Immature natural killer cell (primary cell): ENCODE results near the gene MRPL28. TPM values are rescaled to one million over a fixed set of nuclear protein-coding genes. Genes with fewer than 3 reads are reported as not detected.
"Not testable (repeated sequence)": the region's sequence is repeated elsewhere in the genome, so short reads cannot be mapped to it uniquely, and the experiment has no call there.

Experiments
- DNase-seq, 3 donors: peaks; one replicate each; pipeline ENCODE4 v3.0.0; 2022; ENCODE audit warnings: mixed read lengths in 1 of 3
- H3K27ac Mint-ChIP-seq, 6 donors: one replicate each; pipeline ENCODE4 v1.8.0; 2020; ENCODE audit warnings: mixed read lengths in 6 of 6, mild to moderate bottlenecking in 5 of 6, inconsistent platforms in 4 of 6, moderate library complexity in 3 of 6
- H3K27me3 Mint-ChIP-seq, 3 donors: one replicate each; pipeline ENCODE4 v1.8.0; 2020 to 2021; ENCODE audit warnings: low read depth in 3 of 3, mild to moderate bottlenecking in 3 of 3, mixed read lengths in 3 of 3, moderate library complexity in 3 of 3, inconsistent platforms in 1 of 3
- H3K36me3 Mint-ChIP-seq, 3 donors: one replicate each; pipeline ENCODE4 v1.8.0; 2020; ENCODE audit warnings: mixed read lengths in 3 of 3, inconsistent platforms in 2 of 3, mild to moderate bottlenecking in 2 of 3
- H3K4me1 Mint-ChIP-seq, 2 donors: one replicate each; pipeline ENCODE4 v1.8.0; 2020; ENCODE audit warnings: inconsistent platforms in 2 of 2, mild to moderate bottlenecking in 2 of 2, mixed read lengths in 2 of 2, moderate library complexity in 1 of 2
- H3K4me3 Mint-ChIP-seq, 5 donors: one replicate each; pipeline ENCODE4 v1.8.0; 2020; ENCODE audit warnings: mild to moderate bottlenecking in 5 of 5, mixed read lengths in 5 of 5, inconsistent platforms in 3 of 5, moderate library complexity in 3 of 5
- H3K9me3 Mint-ChIP-seq, 6 donors: one replicate each; pipeline ENCODE4 v1.8.0; 2020; ENCODE audit warnings: mild to moderate bottlenecking in 6 of 6, mixed read lengths in 6 of 6, inconsistent platforms in 4 of 6, moderate library complexity in 3 of 6
- polyA plus RNA-seq, 3 donors: library from polyadenylated mRNA; unstranded; fragments of 300-500 nt; fragmentation: Illumina TruSeq; gene quantifications; one replicate each; pipeline ENCODE4 v1.2.3, GENCODE V29; 2021

Gene MRPL28
- polyA plus RNA-seq, 3 donors from 2014 or later = 98.6 to 139 (median 106) TPM

DNA sequence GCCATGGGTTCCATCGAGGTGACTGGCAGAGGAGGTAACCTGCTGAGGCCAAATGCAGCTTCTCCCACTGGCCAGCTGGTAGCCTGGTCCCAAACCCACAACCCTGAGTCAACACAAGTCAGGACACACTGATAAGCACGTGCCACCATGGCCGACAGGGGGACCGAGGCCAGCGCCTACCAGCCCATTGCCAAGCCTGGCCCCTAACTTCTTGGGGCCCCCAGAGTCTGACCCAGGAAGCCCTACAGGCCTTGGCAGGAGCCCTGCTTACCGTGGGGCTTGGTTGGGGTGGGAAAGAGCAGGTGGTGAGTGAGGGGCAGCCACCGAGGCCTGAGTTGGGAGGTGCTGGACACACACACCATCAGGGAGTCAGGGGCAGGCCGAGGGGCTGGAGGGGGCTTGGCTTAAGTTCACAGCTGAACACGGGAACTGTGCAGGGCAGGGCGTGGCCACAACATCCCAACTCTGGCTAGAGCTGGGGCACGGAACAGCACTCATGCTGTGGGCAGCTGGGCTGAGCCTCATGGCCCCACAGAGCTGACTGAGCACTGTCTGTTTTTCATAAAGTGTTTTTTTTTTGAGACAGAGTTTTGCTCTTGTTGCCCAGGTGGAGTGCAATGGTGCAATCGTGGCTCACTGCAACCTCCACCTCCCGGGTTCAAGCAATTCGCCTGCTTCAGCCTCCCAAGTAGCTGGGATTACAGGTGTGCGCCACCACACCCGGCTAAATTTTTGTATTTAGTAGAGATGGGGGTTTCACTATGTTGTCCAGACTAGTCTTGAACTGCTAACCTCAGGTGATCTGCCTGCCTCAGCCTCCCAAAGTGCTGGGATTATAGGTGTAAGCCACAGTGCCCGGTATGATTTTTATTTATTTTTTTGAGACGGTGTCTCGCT, 5.5 kb downstream of the MRPL28 start:
- DNase-seq = no peak
- Mint-ChIP-seq H3K4me3 (no peak overlapping the region), H3K27ac (no peak overlapping the region), H3K4me1 (peaks cover 9% of the 10 kb centered on the region in 2 donors), H3K36me3 (peaks cover 0 to 7% (median 4%) of the 10 kb centered on the region in 3 donors), H3K9me3 (no peaks in the 10 kb centered on the region), H3K27me3 (peaks cover 1 to 3% (median 2%) of the 10 kb centered on the region in 3 donors)

DNA sequence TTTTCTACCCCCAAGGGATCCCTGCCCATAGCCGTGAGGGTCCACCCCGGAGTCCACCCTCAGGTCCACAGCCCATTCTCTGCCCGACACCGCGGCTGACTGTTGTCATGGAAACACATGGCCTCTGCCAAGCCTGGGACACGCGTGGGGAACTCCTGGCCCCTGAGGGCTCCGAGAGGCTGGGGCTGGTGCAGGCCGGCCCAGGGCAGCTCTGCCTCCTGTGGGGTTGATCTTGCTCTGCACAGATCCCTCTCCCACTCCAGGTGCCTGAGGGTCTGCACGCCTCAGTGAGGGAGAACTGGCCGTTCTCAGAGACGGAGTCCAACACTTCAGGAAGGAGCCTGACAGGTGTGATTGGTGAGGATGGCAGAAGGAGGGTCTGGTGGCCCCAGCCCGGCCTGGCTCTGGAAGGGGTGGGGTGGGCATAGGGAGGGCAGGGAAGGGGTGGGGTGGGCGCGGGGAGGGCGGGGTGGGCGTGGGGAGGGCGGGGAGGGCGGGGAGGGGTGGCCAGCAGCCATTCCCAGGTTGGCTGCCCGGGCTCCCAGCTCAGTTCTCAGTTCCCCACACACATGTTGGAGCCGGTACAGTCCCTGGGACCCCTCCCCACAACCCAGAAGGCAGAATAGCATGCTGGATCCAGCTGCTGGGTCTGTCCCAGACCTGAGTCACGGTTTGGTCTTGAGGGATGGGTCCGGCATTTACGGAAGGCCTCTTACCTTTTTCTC, 6.4 kb downstream of the MRPL28 start:
- no peak for DNase-seq
- H3K27ac Mint-ChIP-seq = no peak overlapping the region
- peaks cover 1 to 3% (median 2%) of the 10 kb centered on the region in 3 donors for H3K27me3 Mint-ChIP-seq
- H3K9me3 Mint-ChIP-seq = no peaks in the 10 kb centered on the region
- no peak overlapping the region for H3K4me3 Mint-ChIP-seq
- H3K4me1 Mint-ChIP-seq = peaks cover 5 to 7% of the 10 kb centered on the region in 2 donors
- H3K36me3 Mint-ChIP-seq = peaks cover 0 to 7% (median 4%) of the 10 kb centered on the region in 3 donors

DNA sequence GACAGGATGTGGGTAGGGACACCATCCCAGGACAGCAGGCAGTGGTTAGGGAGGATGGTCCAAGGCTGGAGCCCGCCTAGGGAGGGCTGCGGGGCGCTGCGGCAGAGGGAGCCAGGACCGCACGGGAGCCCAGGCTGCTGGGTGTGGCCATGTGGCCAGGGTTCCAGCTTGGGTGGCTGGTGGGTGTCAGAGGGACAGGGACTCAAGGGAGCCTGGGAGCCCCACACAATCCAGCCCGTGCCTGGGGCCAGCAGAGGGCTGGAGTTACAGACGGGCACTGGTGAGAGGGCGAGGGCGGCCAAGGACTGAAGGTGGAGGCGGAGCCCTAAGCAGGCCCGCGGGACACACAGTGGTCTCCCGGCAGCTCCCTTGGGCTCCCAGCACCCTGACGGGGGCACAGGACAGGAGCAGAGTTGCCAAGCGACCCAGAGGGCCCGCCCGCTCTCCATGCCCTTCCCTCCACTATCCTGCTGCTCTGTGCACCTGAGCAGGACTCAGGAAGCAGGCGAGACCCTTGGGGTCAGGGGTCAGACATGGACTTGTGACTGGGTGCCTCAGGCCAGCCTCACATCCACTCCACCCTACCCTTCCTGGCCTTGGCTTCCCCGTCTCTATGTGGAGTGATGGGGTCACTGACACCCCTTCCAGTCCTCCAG, 7.1 kb downstream of the MRPL28 start:
- Mint-ChIP-seq H3K27me3 (peaks cover 1 to 3% (median 2%) of the 10 kb centered on the region in 3 donors), H3K4me1 (peaks cover 5 to 7% of the 10 kb centered on the region in 2 donors), H3K4me3 (no peak overlapping the region), H3K9me3 (no peaks in the 10 kb centered on the region), H3K36me3 (peaks cover 0 to 7% (median 4%) of the 10 kb centered on the region in 3 donors), H3K27ac (no peak overlapping the region)
- DNase-seq = no peak

DNA sequence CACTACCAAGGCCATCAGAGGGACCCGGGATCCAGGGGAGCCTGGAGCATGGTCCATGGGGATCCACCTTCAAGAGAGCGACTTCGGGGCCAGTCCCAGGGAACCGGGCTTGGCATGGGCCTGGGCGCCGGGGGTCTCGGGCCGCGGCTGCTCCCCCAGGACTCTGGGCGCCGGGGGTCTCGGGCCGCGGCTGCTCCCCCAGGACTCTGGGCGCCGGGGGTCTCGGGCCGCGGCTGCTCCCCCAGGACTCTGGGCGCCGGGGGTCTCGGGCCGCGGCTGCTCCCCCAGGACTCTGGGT, 7.7 kb downstream of the MRPL28 start:
- not testable (repeated sequence) for DNase-seq, H3K4me3 Mint-ChIP-seq, H3K36me3 Mint-ChIP-seq, H3K27me3 Mint-ChIP-seq, H3K27ac Mint-ChIP-seq, H3K9me3 Mint-ChIP-seq, H3K4me1 Mint-ChIP-seq

DNA sequence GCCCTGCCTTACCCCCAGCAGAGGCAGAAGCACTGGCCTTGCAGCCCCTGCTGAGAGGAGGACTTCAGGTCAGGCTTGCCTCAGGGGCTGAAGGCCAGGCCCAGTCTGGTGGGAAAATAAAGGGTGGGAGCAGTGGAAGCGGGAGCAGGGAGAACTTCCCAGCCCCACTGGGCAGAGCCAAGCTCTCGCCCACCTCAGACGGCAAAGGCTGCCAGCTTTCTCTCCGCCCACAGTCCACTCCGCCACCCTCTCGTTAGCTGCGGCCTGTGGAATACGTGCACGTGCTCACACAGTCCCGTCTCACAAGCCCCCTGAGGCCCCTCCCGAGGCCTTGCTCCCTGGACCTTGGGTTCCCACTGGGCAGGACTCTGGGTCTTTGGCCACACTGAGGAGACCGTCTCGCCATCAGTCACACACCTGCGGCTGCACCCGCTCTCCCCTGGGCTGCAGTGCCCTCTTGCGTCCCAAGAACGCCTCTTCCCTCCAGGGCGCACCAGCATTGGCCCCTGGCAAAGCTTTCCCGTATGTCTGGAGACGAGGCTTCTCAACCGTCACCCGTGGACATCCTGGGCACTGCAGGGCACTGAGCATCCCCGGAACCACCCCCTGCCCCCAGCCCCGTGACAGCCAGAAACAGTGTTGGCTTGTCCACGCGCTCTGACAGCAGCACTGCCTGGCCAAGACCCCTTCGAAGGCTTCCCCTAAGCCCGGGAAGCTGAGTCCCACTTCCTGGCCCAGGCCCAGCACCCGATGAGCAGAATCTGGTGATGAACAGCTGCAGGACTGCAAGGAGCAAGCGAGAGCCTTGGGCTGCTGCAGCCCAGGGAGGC, 8.3 kb downstream of the MRPL28 start:
- H3K4me3 Mint-ChIP-seq = peak overlapping the region in 2 of 5 donors; percentile 41 to 64
- DNase-seq = peak; percentile 69 to 73 (median 73)
- H3K27ac Mint-ChIP-seq = peak overlapping the region in 3 of 6 donors; percentile 56 to 80 (median 57)
- peaks cover 7 to 8% of the 10 kb centered on the region in 2 donors for H3K4me1 Mint-ChIP-seq
- H3K36me3 Mint-ChIP-seq = peaks cover 0 to 5% (median 2%) of the 10 kb centered on the region in 3 donors
- H3K9me3 Mint-ChIP-seq = no peaks in the 10 kb centered on the region
- H3K27me3 Mint-ChIP-seq = peaks cover 1 to 3% (median 2%) of the 10 kb centered on the region in 3 donors

DNA sequence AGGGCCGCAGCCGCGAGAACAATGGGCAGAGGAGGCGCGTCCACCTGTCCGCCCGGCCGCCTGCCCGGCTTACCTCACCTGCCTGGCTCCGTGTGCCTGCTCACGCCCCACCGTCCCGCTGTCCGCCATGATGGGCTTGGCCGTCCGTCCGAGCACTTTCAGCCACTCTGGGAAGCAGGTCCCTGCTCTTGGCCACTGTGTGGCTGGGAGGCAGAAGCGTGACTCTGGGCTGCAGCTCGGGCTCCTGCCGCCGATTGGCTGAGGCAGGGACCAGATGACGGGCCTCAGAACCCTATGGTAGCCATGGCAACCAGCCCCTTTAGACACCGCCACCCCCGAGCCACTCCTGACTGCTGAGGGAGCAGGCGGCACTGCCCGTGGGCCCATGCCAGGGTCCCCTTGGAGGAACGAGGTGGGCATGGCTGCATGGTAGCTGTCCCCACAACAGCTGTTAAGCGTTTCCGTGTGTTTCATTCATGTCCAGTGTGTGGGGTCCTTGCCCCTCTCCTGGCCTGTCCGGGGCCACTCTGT, 8.9 kb downstream of the MRPL28 start:
- peaks cover 1 to 3% (median 2%) of the 10 kb centered on the region in 3 donors for H3K27me3 Mint-ChIP-seq
- H3K9me3 Mint-ChIP-seq = no peaks in the 10 kb centered on the region
- H3K4me3 Mint-ChIP-seq = no peak overlapping the region
- peaks cover 10 to 13% of the 10 kb centered on the region in 2 donors for H3K4me1 Mint-ChIP-seq
- no peaks in the 10 kb centered on the region for H3K36me3 Mint-ChIP-seq
- H3K27ac Mint-ChIP-seq = no peak overlapping the region
- DNase-seq = no peak

DNA sequence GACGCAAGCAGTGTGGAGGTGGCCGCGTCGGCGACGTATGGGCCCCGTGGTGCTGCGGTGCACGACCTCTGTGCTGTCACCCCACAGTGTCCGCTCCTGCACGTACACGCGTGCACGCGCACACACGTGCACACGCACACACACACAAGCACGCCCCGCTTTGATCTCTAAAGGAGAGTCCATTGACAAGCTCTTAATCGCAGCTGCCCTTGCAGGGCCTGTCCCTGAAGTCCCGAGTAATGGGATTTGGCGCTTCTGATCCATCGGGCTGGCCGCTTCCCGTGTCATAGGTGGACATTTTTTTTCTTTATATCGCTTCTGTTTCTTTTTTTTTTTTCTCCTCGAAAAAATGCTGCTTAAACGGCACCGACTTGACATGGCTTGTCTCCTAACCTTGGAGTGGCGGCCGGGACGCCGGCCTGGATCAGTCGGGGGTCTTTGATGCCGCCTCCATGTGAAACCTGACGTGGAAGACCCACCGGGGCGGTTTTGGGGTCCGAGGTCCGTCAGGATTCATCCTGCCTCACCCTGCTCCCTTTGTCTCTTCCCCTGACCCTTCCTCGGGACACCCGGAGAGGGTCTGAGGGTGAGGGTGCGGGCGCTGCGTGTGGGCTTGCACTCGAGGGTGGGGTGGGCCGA, 9.5 kb downstream of the MRPL28 start:
- no peak for DNase-seq
- H3K27me3 Mint-ChIP-seq = peaks cover 1 to 3% (median 2%) of the 10 kb centered on the region in 3 donors
- H3K4me3 Mint-ChIP-seq = no peak overlapping the region
- peaks cover 13 to 17% of the 10 kb centered on the region in 2 donors for H3K4me1 Mint-ChIP-seq
- no peaks in the 10 kb centered on the region for H3K9me3 Mint-ChIP-seq
- no peaks in the 10 kb centered on the region for H3K36me3 Mint-ChIP-seq
- no peak overlapping the region for H3K27ac Mint-ChIP-seq

DNA sequence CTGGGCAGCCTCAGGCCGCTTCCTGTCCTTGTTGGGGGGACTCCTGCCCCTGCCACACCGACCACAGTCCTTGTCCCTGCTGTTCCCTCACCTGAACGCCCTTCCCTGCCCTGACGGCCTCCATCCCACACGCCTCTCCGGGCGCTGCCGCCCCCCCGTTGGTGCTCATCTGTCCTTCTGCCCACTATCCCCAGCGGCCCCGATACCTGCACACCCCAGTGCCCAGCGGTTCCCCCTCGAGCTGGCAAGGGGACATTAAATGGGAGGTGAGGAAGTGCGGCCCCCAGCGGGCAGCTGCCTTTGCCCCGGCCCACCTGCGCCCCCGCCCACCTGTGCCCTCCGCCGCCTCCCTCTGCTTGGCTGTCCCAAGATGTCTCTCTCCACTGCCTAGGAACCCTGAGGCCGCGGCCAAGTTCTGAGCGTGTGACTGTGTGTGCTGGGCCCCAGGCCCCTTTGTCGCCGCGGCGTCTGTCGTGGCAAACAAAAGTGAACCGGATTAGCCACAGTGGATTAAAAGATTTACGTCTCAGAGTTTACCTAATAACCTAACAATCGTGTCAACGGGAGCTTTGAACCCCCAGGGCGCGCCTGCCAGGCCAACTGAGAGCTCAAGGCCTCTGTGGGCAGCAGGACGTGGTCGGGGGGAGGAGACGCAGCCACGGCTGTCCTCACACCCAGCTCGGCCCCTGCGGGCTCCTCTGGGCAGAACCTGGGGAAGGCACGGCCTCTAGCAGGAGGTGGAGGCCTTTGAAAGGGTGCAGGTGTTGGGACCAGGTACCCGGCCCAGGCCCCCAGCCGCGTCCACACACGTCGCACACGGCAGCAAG, 10.3 kb downstream of the MRPL28 start:
- H3K27me3 Mint-ChIP-seq = peaks cover 2 to 4% (median 3%) of the 10 kb centered on the region in 3 donors
- no peak for DNase-seq
- no peaks in the 10 kb centered on the region for H3K9me3 Mint-ChIP-seq
- H3K27ac Mint-ChIP-seq = no peak overlapping the region
- H3K4me1 Mint-ChIP-seq = peaks cover 20 to 25% of the 10 kb centered on the region in 2 donors
- no peaks in the 10 kb centered on the region for H3K36me3 Mint-ChIP-seq
- no peak overlapping the region for H3K4me3 Mint-ChIP-seq

DNA sequence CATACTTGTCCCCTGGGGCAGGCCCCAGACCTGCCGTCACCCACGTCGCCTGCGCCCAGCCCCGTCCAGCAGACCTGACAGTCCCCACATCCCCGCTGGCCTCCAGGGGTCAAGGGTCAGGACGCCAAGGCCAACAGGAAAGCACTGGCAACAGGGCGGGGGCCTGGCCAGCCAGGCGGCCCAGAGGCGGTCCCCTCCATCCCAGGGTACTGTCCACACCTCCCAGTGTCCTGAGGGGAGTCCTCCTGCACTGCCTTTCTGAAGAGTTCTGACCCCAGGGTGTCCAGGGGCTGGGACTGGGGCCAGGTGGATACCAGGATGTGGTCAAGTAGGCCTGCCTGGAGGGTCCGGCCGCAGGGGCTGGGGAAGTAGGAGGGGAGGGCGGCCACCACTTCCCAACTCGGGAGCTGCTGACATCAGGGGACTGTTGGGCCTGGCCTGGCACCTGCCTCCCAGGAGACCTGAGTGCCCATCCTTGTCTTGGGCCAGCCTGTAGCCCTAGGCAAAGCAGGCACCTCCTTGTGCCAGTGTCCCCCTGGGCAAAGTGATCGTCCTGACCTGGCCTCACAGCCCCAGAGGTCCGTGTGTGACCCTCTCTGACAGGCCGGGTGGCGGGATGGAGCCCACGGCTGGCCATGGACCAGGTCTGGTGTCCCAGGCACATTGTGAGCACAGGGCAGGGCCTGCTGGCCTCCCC, 11.1 kb downstream of the MRPL28 start:
- peaks cover 2 to 7% (median 4%) of the 10 kb centered on the region in 3 donors for H3K27me3 Mint-ChIP-seq
- H3K36me3 Mint-ChIP-seq = no peaks in the 10 kb centered on the region

DNA sequence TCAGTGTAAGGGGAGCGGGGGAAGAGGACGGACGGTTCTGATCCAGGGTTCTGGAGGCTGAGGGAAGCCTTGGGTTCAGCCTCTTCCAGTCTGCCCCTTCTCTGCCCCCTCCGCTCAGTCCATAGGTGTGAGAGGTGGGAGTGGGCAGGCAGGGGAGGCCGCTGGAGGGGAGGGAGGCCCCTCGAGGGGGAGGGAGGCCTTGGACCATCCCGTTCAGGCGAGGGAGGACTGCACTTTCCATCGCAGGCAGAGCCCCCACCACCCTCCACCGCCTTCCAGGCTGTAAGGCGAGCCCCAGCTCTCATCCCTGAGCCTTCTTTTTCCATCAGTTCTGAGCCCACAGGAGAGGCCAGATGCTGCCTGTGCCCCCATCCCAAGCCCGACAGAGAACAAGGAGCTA, 13.6 kb downstream of the MRPL28 start:
- Mint-ChIP-seq H3K9me3 (no peaks in the 10 kb centered on the region), H3K27ac (peak overlapping the region in 4 of 6 donors; percentile 62 to 98 (median 85))

More for the DNA sequence above, 11.1 kb downstream of the MRPL28 start:
- DNase-seq = no peak
- no peaks in the 10 kb centered on the region for H3K9me3 Mint-ChIP-seq
- no peak overlapping the region for H3K4me3 Mint-ChIP-seq
- H3K4me1 Mint-ChIP-seq = peaks cover 26 to 29% of the 10 kb centered on the region in 2 donors
- H3K27ac Mint-ChIP-seq = no peak overlapping the region

DNA sequence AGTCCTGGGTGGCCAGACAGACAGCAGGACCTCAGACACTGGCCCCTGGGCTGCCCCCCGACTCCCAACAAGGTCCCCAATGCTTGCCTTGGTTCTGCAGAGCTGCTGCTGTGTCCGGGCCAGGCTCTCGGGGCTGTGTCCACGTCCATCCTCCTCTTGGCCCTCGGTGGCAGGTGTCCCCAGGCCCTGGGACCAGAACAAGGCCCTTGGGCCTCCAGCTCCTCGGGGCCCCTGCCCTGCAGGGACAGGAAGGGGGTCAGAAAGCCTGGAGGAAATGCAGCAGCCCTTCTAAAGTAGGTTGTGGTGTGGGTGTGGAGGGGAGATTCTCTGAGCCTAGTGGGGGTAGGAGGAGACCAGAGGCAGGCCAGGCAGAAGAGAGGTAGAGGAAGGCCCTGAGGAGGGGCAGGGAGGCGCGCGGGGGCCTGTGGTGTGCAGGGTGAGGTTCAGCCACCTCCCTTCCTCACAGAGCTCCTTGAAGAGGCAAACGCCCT, 15.3 kb downstream of the MRPL28 start:
- H3K27me3 Mint-ChIP-seq = peaks cover 4 to 25% (median 8%) of the 10 kb centered on the region in 3 donors
- H3K4me1 Mint-ChIP-seq = peaks cover 44 to 47% of the 10 kb centered on the region in 2 donors
- H3K4me3 Mint-ChIP-seq = peak overlapping the region; percentile 87 to 98 (median 92)
- peak; percentile 76 to 82 (median 77) for DNase-seq
- H3K27ac Mint-ChIP-seq = peak overlapping the region; percentile 91 to 98 (median 96)
- peaks cover 0 to 6% (median 6%) of the 10 kb centered on the region in 3 donors for H3K36me3 Mint-ChIP-seq
- H3K9me3 Mint-ChIP-seq = no peaks in the 10 kb centered on the region

More for the DNA sequence above, 13.6 kb downstream of the MRPL28 start:
- Mint-ChIP-seq H3K36me3 (no peaks in the 10 kb centered on the region), H3K4me1 (peaks cover 27 to 32% of the 10 kb centered on the region in 2 donors), H3K4me3 (peak overlapping the region in 1 of 5 donors; percentile 9), H3K27me3 (peaks cover 2 to 10% (median 6%) of the 10 kb centered on the region in 3 donors)
- no peak for DNase-seq
